Ishikawa (cell line): ENCODE data around the gene ITPR2.

Experiments used
- CEBPB ChIP-seq: IDR thresholded peaks from 2 replicates; pipeline ENCODE4 v1.6.1; 2012
- CREB1 ChIP-seq: IDR thresholded peaks from 2 replicates; pipeline ENCODE4 v1.6.1; 2012; ENCODE audit warnings: low read depth
- EGR1 ChIP-seq: IDR thresholded peaks from 2 replicates; pipeline ENCODE4 v1.6.1; 2012
- EP300 ChIP-seq: IDR thresholded peaks from 2 replicates; pipeline ENCODE4 v1.6.1; 2012; ENCODE audit warnings: borderline replicate concordance
- FOXM1 ChIP-seq: IDR thresholded peaks from 2 replicates; pipeline ENCODE4 v1.6.1; 2012; ENCODE audit warnings: low read depth, borderline replicate concordance
- NFIC ChIP-seq: IDR thresholded peaks from 2 replicates; pipeline ENCODE4 v1.6.1; 2012
- RAD21 ChIP-seq: IDR thresholded peaks from 2 replicates; pipeline ENCODE4 v1.6.1; 2012; ENCODE audit warnings: low read depth
- TAF1 ChIP-seq: IDR thresholded peaks from 2 replicates; pipeline ENCODE4 v1.6.1; 2012; ENCODE audit warnings: low read depth, mild to moderate bottlenecking
- TCF12 ChIP-seq: IDR thresholded peaks from 2 replicates; pipeline ENCODE4 v1.6.1; 2012; ENCODE audit warnings: low read depth
- TEAD4 ChIP-seq: IDR thresholded peaks from 2 replicates; pipeline ENCODE4 v1.6.1; 2012
- YY1 ChIP-seq: IDR thresholded peaks from 2 replicates; pipeline ENCODE4 v1.6.1; 2012; ENCODE audit warnings: low read depth
- ZBTB7A ChIP-seq: IDR thresholded peaks from 2 replicates; pipeline ENCODE4 v1.6.1; 2012; ENCODE audit warnings: low read depth
- TF ChIP-seq, protein P1 (sequence below): IDR thresholded peaks from 2 replicates; pipeline ENCODE4 v1.6.1; 2012
- TF ChIP-seq, protein P2 (sequence below): IDR thresholded peaks from 2 replicates; pipeline ENCODE4 v1.6.1; 2012; ENCODE audit warnings: low read depth, mild to moderate bottlenecking

DNA sequence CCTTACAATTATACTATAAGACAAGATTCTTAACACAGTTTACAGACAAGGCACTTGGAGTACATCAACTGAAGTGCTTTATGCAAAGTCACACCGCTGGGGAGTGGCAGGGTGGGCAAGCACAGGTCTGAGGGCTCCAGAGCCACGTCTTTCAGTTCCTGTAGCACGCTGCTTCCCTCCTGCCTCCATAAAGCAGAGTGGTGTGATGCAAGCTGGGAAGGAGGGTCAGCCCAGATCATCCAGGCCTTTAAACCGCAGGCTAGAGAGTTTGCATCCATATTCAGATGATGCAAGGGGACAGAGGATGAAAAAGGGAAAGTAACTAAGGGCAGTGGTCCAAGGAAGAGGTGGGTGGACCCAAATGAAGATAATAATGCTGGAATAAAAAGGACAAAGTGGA is 132.6 kb downstream of the ITPR2 start:
- TF ChIP-seq, protein P1, sequence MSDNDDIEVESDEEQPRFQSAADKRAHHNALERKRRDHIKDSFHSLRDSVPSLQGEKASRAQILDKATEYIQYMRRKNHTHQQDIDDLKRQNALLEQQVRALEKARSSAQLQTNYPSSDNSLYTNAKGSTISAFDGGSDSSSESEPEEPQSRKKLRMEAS: no peak
- TF ChIP-seq CEBPB (no peak), FOXM1 (no peak), TAF1 (no peak), YY1 (no peak), EP300 (no peak), EGR1 (no peak), NFIC (no peak), TEAD4 (no peak), RAD21 (no peak), TCF12 (no peak), ZBTB7A (no peak), CREB1 (no peak)
- TF ChIP-seq, protein P2, sequence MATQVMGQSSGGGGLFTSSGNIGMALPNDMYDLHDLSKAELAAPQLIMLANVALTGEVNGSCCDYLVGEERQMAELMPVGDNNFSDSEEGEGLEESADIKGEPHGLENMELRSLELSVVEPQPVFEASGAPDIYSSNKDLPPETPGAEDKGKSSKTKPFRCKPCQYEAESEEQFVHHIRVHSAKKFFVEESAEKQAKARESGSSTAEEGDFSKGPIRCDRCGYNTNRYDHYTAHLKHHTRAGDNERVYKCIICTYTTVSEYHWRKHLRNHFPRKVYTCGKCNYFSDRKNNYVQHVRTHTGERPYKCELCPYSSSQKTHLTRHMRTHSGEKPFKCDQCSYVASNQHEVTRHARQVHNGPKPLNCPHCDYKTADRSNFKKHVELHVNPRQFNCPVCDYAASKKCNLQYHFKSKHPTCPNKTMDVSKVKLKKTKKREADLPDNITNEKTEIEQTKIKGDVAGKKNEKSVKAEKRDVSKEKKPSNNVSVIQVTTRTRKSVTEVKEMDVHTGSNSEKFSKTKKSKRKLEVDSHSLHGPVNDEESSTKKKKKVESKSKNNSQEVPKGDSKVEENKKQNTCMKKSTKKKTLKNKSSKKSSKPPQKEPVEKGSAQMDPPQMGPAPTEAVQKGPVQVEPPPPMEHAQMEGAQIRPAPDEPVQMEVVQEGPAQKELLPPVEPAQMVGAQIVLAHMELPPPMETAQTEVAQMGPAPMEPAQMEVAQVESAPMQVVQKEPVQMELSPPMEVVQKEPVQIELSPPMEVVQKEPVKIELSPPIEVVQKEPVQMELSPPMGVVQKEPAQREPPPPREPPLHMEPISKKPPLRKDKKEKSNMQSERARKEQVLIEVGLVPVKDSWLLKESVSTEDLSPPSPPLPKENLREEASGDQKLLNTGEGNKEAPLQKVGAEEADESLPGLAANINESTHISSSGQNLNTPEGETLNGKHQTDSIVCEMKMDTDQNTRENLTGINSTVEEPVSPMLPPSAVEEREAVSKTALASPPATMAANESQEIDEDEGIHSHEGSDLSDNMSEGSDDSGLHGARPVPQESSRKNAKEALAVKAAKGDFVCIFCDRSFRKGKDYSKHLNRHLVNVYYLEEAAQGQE: no peak
